ENCODE measurements around the gene TMPRSS2. TPM values are rescaled to one million over a fixed set of nuclear protein-coding genes. Genes with fewer than 3 reads are reported as not detected.

Gene TMPRSS2
- total and polyA plus RNA-seq, 2 donors (not counting 3 experiments of a cell fraction or from before 2014, with no cell fraction given): not detected

DNA sequence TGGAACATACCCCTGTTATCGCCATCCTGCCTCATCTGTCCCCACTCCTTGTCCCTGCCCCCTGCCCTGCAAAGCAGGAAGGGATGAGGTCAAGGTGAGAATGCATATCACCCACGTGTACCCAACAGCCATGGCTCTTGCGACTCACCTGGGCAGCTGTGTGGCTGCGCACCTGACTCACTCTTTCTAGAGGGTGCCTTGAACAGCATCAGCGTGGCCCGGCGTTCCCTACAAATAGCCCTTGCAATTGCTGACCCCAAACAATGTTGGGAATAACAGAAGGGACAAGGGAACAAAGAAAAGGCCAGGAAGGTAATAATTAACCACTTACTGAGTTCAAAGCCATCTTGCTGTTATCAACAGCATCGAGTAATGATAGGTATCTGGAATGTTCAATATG lies 10.2 kb downstream of the TMPRSS2 start:
- H3K79me2 ChIP-seq (ENCODE audit: control insufficient read depth, insufficient read depth, low read length): no peaks in the 10 kb centered on the region
- H3K9me1 ChIP-seq (replicated peaks; ENCODE audit: control insufficient read depth, extremely low read depth, insufficient read depth, low read length): no peaks in the 10 kb centered on the region
- no peak overlapping the region for H3K4me3 ChIP-seq (replicated peaks in 1 of 3; ENCODE audit: insufficient read depth in 1 of 3, low read depth in 1 of 3, low read length in 3 of 3)
- no peaks in the 10 kb centered on the region for H4K20me1 ChIP-seq (replicated peaks; ENCODE audit: control insufficient read depth, extremely low read depth, insufficient read depth, low read length)
- no peak overlapping the region for H3K4me2 ChIP-seq (ENCODE audit: insufficient read depth, low read length)
- dilution Hi-C loops (cut with MboI; ENCODE audit: extremely low pct_ligation_motif_present, low sequenced_read_pairs): no loop called here
- ChIA-PET POLR2A (no interaction called here), CTCF (no interaction called here)
- intact Hi-C loops (cut with micrococcal nuclease): no loop called here
- BruUV-seq (replicated peaks): no TSS peak
- H3K9me3 ChIP-seq (replicated peaks; ENCODE audit: control insufficient read depth, insufficient read depth, low read length): no peaks in the 10 kb centered on the region
- TF ChIP-seq EZH2 (IDR thresholded peaks at IDR 0.05; ENCODE audit: borderline replicate concordance, low read depth, low read length, severe bottlenecking) (no peak), MYC (IDR thresholded peaks at IDR 0.05; ENCODE audit: low read depth, low read length) (no peak), POLR2AphosphoS5 (IDR thresholded peaks at IDR 0.05; ENCODE audit: insufficient read depth, low read depth, low read length) (no peak), POLR2A (IDR thresholded peaks at IDR 0.05; ENCODE audit: low read depth, low read length) (no peak), JUN (IDR thresholded peaks at IDR 0.05; ENCODE audit: borderline replicate concordance, insufficient read depth, insufficient read length, low read depth) (no peak), GATA2 (IDR thresholded peaks at IDR 0.05; ENCODE audit: insufficient read depth, insufficient read length, low read depth, low read length) (no peak)
- TF ChIP-seq, protein P1, sequence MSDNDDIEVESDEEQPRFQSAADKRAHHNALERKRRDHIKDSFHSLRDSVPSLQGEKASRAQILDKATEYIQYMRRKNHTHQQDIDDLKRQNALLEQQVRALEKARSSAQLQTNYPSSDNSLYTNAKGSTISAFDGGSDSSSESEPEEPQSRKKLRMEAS (IDR thresholded peaks at IDR 0.05; ENCODE audit: insufficient read depth, insufficient read length): no peak
- TF ChIP-seq, protein P2, sequence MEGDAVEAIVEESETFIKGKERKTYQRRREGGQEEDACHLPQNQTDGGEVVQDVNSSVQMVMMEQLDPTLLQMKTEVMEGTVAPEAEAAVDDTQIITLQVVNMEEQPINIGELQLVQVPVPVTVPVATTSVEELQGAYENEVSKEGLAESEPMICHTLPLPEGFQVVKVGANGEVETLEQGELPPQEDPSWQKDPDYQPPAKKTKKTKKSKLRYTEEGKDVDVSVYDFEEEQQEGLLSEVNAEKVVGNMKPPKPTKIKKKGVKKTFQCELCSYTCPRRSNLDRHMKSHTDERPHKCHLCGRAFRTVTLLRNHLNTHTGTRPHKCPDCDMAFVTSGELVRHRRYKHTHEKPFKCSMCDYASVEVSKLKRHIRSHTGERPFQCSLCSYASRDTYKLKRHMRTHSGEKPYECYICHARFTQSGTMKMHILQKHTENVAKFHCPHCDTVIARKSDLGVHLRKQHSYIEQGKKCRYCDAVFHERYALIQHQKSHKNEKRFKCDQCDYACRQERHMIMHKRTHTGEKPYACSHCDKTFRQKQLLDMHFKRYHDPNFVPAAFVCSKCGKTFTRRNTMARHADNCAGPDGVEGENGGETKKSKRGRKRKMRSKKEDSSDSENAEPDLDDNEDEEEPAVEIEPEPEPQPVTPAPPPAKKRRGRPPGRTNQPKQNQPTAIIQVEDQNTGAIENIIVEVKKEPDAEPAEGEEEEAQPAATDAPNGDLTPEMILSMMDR (IDR thresholded peaks at IDR 0.05; ENCODE audit: extremely low read depth in 1 of 2, insufficient read depth in 1 of 2, low read depth in 1 of 2, low read length in 2 of 2): no peak
- no peak overlapping the region for H3K27ac ChIP-seq (ENCODE audit: insufficient read depth, low read depth, low read length)
- no peaks in the 10 kb centered on the region for H3K27me3 ChIP-seq (ENCODE audit: control insufficient read depth in 2 of 2, insufficient read depth in 2 of 2, low read length in 2 of 2)
- DNase-seq (ENCODE audit: low read depth, low spot score) (no peak), FAIRE-seq (no peak)
- no peak overlapping the region for H2AFZ ChIP-seq (ENCODE audit: low read depth, low read length)
- no peaks in the 10 kb centered on the region for H3K36me3 ChIP-seq (ENCODE audit: control insufficient read depth in 2 of 2, extremely low read depth in 1 of 2, insufficient read depth in 2 of 2, low read length in 2 of 2)
- no peaks in the 10 kb centered on the region for H3K4me1 ChIP-seq (ENCODE audit: control insufficient read depth, extremely low read depth, insufficient read depth, low read length)
- no peak overlapping the region for H3K9ac ChIP-seq (replicated peaks; ENCODE audit: extremely low read depth, insufficient read depth, low read length)

All from endothelial cell of umbilical vein (primary cell).